Gastroesophageal sphincter (tissue), 4 donors: Measurements from ENCODE around the gene GAL3ST3. TPM values are rescaled to one million over a fixed set of nuclear protein-coding genes. Genes with fewer than 3 reads are reported as not detected.

Source experiments
- ATAC-seq: fragments of 150-250 bp; one replicate; pipeline ENCODE4 v1.9.1; 2016; ENCODE audit warnings: mild to moderate bottlenecking, moderate library complexity
- H3K27ac ChIP-seq, 4 donors: fragments of 200-600 bp; sonication (generic) in 3 of 4; 1 replicate in 3 of 4; 2 replicates in 1 of 4; pipeline ENCODE4 v1.5.1; 2016 to 2019
- H3K27me3 ChIP-seq: fragments of 200-600 bp; sonication (generic); one replicate; pipeline ENCODE4 v1.5.1; 2019
- H3K36me3 ChIP-seq, 2 donors: fragments of 200-600 bp; sonication (generic); one replicate each; pipeline ENCODE4 v1.5.1; 2019; ENCODE audit warnings: control low read depth in 1 of 2
- H3K4me1 ChIP-seq, 3 donors: fragments of 200-600 bp; sonication (generic); 1 replicate in 2 of 3; 2 replicates in 1 of 3; pipeline ENCODE4 v1.5.1; 2016 to 2019; ENCODE audit warnings: control low read depth in 2 of 3
- H3K4me3 ChIP-seq, 2 donors: fragments of 200-600 bp; sonication (generic); one replicate each; pipeline ENCODE4 v1.5.1; 2019; ENCODE audit warnings: mild to moderate bottlenecking in 1 of 2, moderate library complexity in 1 of 2
- H3K9me3 ChIP-seq, 3 donors: fragments of 200-600 bp; sonication (generic); one replicate each; pipeline ENCODE4 v1.5.1; 2017 to 2019; ENCODE audit warnings: control low read depth in 2 of 3
- CTCF ChIP-seq, 4 experiments: fragments of 200-600 bp in 2 of 4; fragments of 450-650 bp in 2 of 4; sonication (generic) in 1 of 4; IDR thresholded peaks; one replicate each; pipeline ENCODE4 v1.5.1; 2017 to 2019; ENCODE audit warnings: antibody characterized with exemption in 4 of 4, mild to moderate bottlenecking in 2 of 4, moderate library complexity in 2 of 4
- EP300 ChIP-seq: sonication (generic); formaldehyde crosslinking; IDR thresholded peaks from one replicate; pipeline ENCODE4 v1.6.1; 2017; ENCODE audit warnings: antibody characterized with exemption, mild to moderate bottlenecking
- POLR2A ChIP-seq, 2 donors: fragments of 450-650 bp; IDR thresholded peaks; one replicate each; pipeline ENCODE4 v1.6.1; 2017; ENCODE audit warnings: antibody characterized with exemption in 2 of 2, mild to moderate bottlenecking in 2 of 2, moderate library complexity in 1 of 2
- POLR2AphosphoS5 ChIP-seq: sonication (generic); formaldehyde crosslinking; IDR thresholded peaks from one replicate; pipeline ENCODE4 v1.6.1; 2017; ENCODE audit warnings: antibody characterized with exemption
- WGBS, 2 donors: methylation state at CpG; one replicate each; pipeline ENCODE4 v1.1.5; 2018; ENCODE audit warnings: low coverage in 1 of 2; 5-methylcytosine and 5-hydroxymethylcytosine counted together
- total RNA-seq, 4 donors: library from RNA; depleted of rRNA; stranded (reverse); fragments of >200 nt; gene quantifications; one replicate each; pipeline ENCODE4 v1.1.0, GENCODE V29; 2016

The GAL3ST3 gene
- total RNA-seq, 4 donors from 2014 or later: 1.2 to 7.8 (median 2.2) TPM

GRCh38 chr11:66037327-66037726 lies 11.6 kb downstream of the GAL3ST3 start:
- Histone ChIP-seq H3K27me3 (peaks cover 19% of the 10 kb centered on the region), H3K27ac (no peak overlapping the region), H3K9me3 (no peaks in the 10 kb centered on the region), H3K36me3 (no peaks in the 10 kb centered on the region), H3K4me3 (no peak overlapping the region), H3K4me1 (no peaks in the 10 kb centered on the region)
- WGBS, 2 donors: 67% methylated on average over 1 of the region's 3 CpGs; no CpG with 5 or more reads in 1 of the 2 donors
- ATAC-seq: no peak
- TF ChIP-seq CTCF (IDR thresholded peaks at IDR 0.05): no peak
- TF ChIP-seq EP300: no peak
- no peak for TF ChIP-seq POLR2A (IDR thresholded peaks at IDR 0.05)
- TF ChIP-seq POLR2AphosphoS5: no peak

GRCh38 chr11:66036334-66036710 lies 12.6 kb downstream of the GAL3ST3 start:
- no peaks in the 10 kb centered on the region for H3K4me1 ChIP-seq
- no peak for ATAC-seq
- no peak overlapping the region for H3K27ac ChIP-seq
- no peak overlapping the region for H3K4me3 ChIP-seq
- 79 to 88% methylated on average over 3 to 5 of the region's 5 CpGs for WGBS, 2 donors
- no peaks in the 10 kb centered on the region for H3K9me3 ChIP-seq
- TF ChIP-seq CTCF (IDR thresholded peaks at IDR 0.05): no peak
- no peak for TF ChIP-seq POLR2A (IDR thresholded peaks at IDR 0.05)
- TF ChIP-seq POLR2AphosphoS5: no peak
- no peak for TF ChIP-seq EP300
- H3K27me3 ChIP-seq: peaks cover 22% of the 10 kb centered on the region
- H3K36me3 ChIP-seq: no peaks in the 10 kb centered on the region

GRCh38 chr11:66035653-66036333 lies 13.2 kb downstream of the GAL3ST3 start:
- Histone ChIP-seq H3K9me3 (no peaks in the 10 kb centered on the region), H3K4me3 (no peak overlapping the region), H3K4me1 (no peaks in the 10 kb centered on the region), H3K27ac (no peak overlapping the region), H3K27me3 (peaks cover 24% of the 10 kb centered on the region), H3K36me3 (no peaks in the 10 kb centered on the region)
- ATAC-seq: no peak
- WGBS, 2 donors: 40 to 100% methylated on average over 1 to 3 of the region's 9 CpGs
- TF ChIP-seq POLR2AphosphoS5 (no peak), POLR2A (IDR thresholded peaks at IDR 0.05) (no peak), CTCF (IDR thresholded peaks at IDR 0.05) (no peak), EP300 (no peak)

GRCh38 chr11:66032957-66033735 lies 15.8 kb downstream of the GAL3ST3 start:
- WGBS, 2 donors: 75 to 90% methylated on average over 7 of the region's 8 CpGs
- no peaks in the 10 kb centered on the region for H3K9me3 ChIP-seq
- TF ChIP-seq CTCF (IDR thresholded peaks at IDR 0.05): no peak
- no peak for TF ChIP-seq EP300
- no peak for TF ChIP-seq POLR2A (IDR thresholded peaks at IDR 0.05)
- no peak for TF ChIP-seq POLR2AphosphoS5
- H3K4me1 ChIP-seq: no peaks in the 10 kb centered on the region
- peaks cover 20% of the 10 kb centered on the region for H3K27me3 ChIP-seq
- no peaks in the 10 kb centered on the region for H3K36me3 ChIP-seq
- ATAC-seq: no peak
- H3K27ac ChIP-seq: no peak overlapping the region
- no peak overlapping the region for H3K4me3 ChIP-seq
